Measurements from ENCODE around the gene CEBPZOS. TPM values are rescaled to one million over a fixed set of nuclear protein-coding genes. Genes with fewer than 3 reads are reported as not detected.
"Not testable (repeated sequence)": the region's sequence is repeated elsewhere in the genome, so short reads cannot be mapped to it uniquely, and the experiment has no call there.

CEBPZOS gene
- total and polyA plus RNA-seq, 10 of the 15 experiments (the other 5 are each of a cell fraction or from before 2014, with no cell fraction given): 22.9 to 50.8 (median 39.1) TPM

- H4K20me1 ChIP-seq (ENCODE audit: control insufficient read depth, insufficient read depth): no peaks in the 10 kb centered on the region
- H3K9ac ChIP-seq (ENCODE audit: control insufficient read depth, insufficient read depth, low read length): no peak overlapping the region
- FAIRE-seq: no peak
- peaks cover 4 to 39% of the 10 kb centered on the region in 2 experiments for H3K36me3 ChIP-seq (ENCODE audit: control insufficient read depth in 2 of 2, insufficient read depth in 2 of 2, low read length in 1 of 2)
- in situ Hi-C loops (cut with MboI) (no loop called here), intact Hi-C loops (cut with micrococcal nuclease; ENCODE audit: unreplicated experiment) (no loop called here)
- ChIA-PET SMC1A (ENCODE audit: uncharacterized antibody, unreplicated experiment) (no interaction called here), RAD21 (ENCODE audit: unreplicated experiment) (no interaction called here), POLR2A (no interaction called here), CTCF (no interaction called here)
- H3K4me3 ChIP-seq: no peak overlapping the region
- TF ChIP-seq POU2F2 (IDR thresholded peaks at IDR 0.05; ENCODE audit: borderline replicate concordance, low read depth, low read length) (no peak), PML (IDR thresholded peaks at IDR 0.05; ENCODE audit: low read length) (no peak), IRF3 (IDR thresholded peaks at IDR 0.05) (no peak), MEF2B (IDR thresholded peaks at IDR 0.05; ENCODE audit: partially characterized antibody, poor library complexity, severe bottlenecking) (no peak), SREBF1 (IDR thresholded peaks at IDR 0.05; ENCODE audit: low read length) (no peak), NR2C1 (IDR thresholded peaks at IDR 0.05) (no peak), CBFB (IDR thresholded peaks at IDR 0.05; ENCODE audit: low read depth) (no peak), BMI1 (IDR thresholded peaks at IDR 0.05; ENCODE audit: borderline replicate concordance) (no peak), IRF4 (IDR thresholded peaks at IDR 0.05; ENCODE audit: low read depth, low read length) (no peak), CBX5 (IDR thresholded peaks at IDR 0.05; ENCODE audit: low read depth) (no peak), CHD4 (IDR thresholded peaks at IDR 0.05) (no peak), RB1 (IDR thresholded peaks at IDR 0.05; ENCODE audit: borderline replicate concordance) (no peak), HSF1 (IDR thresholded peaks at IDR 0.05; ENCODE audit: low read depth, low read length) (no peak), NBN (IDR thresholded peaks at IDR 0.05) (no peak), ATF7 (IDR thresholded peaks at IDR 0.05; ENCODE audit: low read depth) (no peak), EGR1 (IDR thresholded peaks at IDR 0.05; ENCODE audit: borderline replicate concordance in 1 of 2, low read depth in 2 of 2, low read length in 2 of 2) (no peak)
- TF ChIP-seq, protein P1, sequence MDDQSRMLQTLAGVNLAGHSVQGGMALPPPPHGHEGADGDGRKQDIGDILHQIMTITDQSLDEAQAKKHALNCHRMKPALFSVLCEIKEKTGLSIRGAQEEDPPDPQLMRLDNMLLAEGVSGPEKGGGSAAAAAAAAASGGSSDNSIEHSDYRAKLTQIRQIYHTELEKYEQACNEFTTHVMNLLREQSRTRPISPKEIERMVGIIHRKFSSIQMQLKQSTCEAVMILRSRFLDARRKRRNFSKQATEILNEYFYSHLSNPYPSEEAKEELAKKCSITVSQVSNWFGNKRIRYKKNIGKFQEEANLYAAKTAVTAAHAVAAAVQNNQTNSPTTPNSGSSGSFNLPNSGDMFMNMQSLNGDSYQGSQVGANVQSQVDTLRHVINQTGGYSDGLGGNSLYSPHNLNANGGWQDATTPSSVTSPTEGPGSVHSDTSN (IDR thresholded peaks at IDR 0.05; ENCODE audit: insufficient replicate concordance, low read depth, low read length): no peak
- over 99% methylated on average over 5 of the region's 5 CpGs for WGBS (ENCODE audit: insufficient coverage, insufficient replicate concordance, low lambda C conversion rate, missing lambda C conversion rate)
- H3K27ac ChIP-seq (ENCODE audit: control insufficient read depth, insufficient read depth): no peak overlapping the region
- H3K4me2 ChIP-seq (ENCODE audit: control insufficient read depth, insufficient read depth): no peak overlapping the region
- peaks cover 14% of the 10 kb centered on the region for H3K9me3 ChIP-seq (replicated peaks; ENCODE audit: control insufficient read depth, insufficient read depth, low read length)
- no TSS peak for BruUV-seq (replicated peaks)
- no peak overlapping the region for H2AFZ ChIP-seq (ENCODE audit: control insufficient read depth, low read depth, low read length)
- no peak for ATAC-seq
- H3K4me1 ChIP-seq (ENCODE audit: control insufficient read depth, insufficient read depth, low read length): no peaks in the 10 kb centered on the region
- H3K27me3 ChIP-seq (replicated peaks in 1 of 2; ENCODE audit: control insufficient read depth in 2 of 2, insufficient read depth in 2 of 2, low read length in 1 of 2): no peaks in the 10 kb centered on the region
- no peak for DNase-seq (ENCODE audit: low read depth, low spot score)
- peaks cover 6% of the 10 kb centered on the region for H3K79me2 ChIP-seq (ENCODE audit: control insufficient read depth, insufficient read depth, low read length)
Measured at GRCh38 chr2:37205689-37206341, 9.5 kb downstream of the CEBPZOS start.

- H3K4me2 ChIP-seq (ENCODE audit: control insufficient read depth, insufficient read depth); RAD21 ChIA-PET (ENCODE audit: unreplicated experiment); H3K27ac ChIP-seq (ENCODE audit: control insufficient read depth, insufficient read depth); H3K79me2 ChIP-seq (ENCODE audit: control insufficient read depth, insufficient read depth, low read length); POLR2A ChIA-PET; H3K4me3 ChIP-seq; BruUV-seq (replicated peaks); DNase-seq (ENCODE audit: low read depth, low spot score); H2AFZ ChIP-seq (ENCODE audit: control insufficient read depth, low read depth, low read length); ATAC-seq; SMC1A ChIA-PET (ENCODE audit: uncharacterized antibody, unreplicated experiment); H4K20me1 ChIP-seq (ENCODE audit: control insufficient read depth, insufficient read depth); intact Hi-C loops (cut with micrococcal nuclease; ENCODE audit: unreplicated experiment); FAIRE-seq; H3K9ac ChIP-seq (ENCODE audit: control insufficient read depth, insufficient read depth, low read length); H3K4me1 ChIP-seq (ENCODE audit: control insufficient read depth, insufficient read depth, low read length); in situ Hi-C loops (cut with MboI); H3K27me3 ChIP-seq (replicated peaks in 1 of 2; ENCODE audit: control insufficient read depth in 2 of 2, insufficient read depth in 2 of 2, low read length in 1 of 2): not testable (repeated sequence)
- peaks cover 14% of the 10 kb centered on the region for H3K9me3 ChIP-seq (replicated peaks; ENCODE audit: control insufficient read depth, insufficient read depth, low read length)
- H3K36me3 ChIP-seq (ENCODE audit: control insufficient read depth in 2 of 2, insufficient read depth in 2 of 2, low read length in 1 of 2): peaks cover 4 to 33% of the 10 kb centered on the region in 2 experiments
- CTCF ChIA-PET: interaction anchor here (1.3 kb wide), 1 partner anchor 12 kb away, joined by 3 read pairs; no protein-coding TSS in a partner anchor
- WGBS (ENCODE audit: insufficient coverage, insufficient replicate concordance, low lambda C conversion rate, missing lambda C conversion rate): 100% methylated on average over 2 of the region's 2 CpGs
Measured at GRCh38 chr2:37206760-37207159, 10.5 kb downstream of the CEBPZOS start.
